GM12873 (cell line): ENCODE data around the gene CADM1.

Source experiments
- TF ChIP-seq, protein P1 (sequence below): IDR thresholded peaks from 2 replicates; pipeline ENCODE4 v1.5.1; 2012; ENCODE audit warnings: low read depth, mild to moderate bottlenecking, moderate library complexity, low read length, control low read depth; ENCODE audit not compliant: insufficient read depth; ENCODE audit errors: missing control alignments

Gene CADM1

DNA sequence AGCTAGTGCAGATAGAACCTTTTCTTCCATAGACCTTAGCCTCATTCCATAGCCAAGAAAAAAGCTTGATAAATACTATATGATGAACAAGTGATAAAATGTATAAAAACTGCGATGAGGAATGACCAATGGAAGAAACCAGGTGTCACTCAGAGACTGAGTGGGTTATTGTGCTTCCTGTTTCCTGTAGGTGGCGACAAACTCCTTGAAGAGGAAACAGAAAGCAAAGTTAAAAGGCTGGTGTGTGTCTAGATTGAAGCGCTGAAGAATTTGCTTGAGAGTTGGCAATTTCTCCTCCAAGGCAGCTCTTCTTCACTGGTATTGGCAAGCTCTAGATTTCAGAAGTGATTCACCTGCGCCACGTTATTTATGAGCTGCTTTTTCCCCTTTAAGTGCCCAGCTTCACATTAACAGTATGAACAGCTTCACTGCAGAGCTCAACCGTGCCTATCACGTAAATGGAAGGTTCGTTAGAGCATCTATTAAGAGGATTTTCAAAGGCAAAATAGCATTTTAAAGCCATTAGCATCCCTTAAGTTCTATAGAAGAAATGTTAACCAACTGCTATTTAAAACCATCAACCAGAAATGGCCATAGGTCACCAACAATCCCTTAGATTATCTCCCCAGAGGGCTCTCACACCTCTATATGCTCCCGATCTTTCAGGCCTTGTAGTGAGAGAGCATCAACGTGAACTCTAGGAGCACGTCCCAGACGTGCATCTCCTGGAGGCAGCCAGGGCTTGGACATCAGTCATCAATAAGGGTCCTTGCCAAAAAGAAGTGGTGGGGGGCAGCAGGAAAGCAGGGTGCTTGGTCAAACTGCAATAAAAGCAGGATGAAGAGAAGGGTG, 179.4 kb downstream of the CADM1 start:
- TF ChIP-seq, protein P1, sequence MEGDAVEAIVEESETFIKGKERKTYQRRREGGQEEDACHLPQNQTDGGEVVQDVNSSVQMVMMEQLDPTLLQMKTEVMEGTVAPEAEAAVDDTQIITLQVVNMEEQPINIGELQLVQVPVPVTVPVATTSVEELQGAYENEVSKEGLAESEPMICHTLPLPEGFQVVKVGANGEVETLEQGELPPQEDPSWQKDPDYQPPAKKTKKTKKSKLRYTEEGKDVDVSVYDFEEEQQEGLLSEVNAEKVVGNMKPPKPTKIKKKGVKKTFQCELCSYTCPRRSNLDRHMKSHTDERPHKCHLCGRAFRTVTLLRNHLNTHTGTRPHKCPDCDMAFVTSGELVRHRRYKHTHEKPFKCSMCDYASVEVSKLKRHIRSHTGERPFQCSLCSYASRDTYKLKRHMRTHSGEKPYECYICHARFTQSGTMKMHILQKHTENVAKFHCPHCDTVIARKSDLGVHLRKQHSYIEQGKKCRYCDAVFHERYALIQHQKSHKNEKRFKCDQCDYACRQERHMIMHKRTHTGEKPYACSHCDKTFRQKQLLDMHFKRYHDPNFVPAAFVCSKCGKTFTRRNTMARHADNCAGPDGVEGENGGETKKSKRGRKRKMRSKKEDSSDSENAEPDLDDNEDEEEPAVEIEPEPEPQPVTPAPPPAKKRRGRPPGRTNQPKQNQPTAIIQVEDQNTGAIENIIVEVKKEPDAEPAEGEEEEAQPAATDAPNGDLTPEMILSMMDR: peak; percentile 83

DNA sequence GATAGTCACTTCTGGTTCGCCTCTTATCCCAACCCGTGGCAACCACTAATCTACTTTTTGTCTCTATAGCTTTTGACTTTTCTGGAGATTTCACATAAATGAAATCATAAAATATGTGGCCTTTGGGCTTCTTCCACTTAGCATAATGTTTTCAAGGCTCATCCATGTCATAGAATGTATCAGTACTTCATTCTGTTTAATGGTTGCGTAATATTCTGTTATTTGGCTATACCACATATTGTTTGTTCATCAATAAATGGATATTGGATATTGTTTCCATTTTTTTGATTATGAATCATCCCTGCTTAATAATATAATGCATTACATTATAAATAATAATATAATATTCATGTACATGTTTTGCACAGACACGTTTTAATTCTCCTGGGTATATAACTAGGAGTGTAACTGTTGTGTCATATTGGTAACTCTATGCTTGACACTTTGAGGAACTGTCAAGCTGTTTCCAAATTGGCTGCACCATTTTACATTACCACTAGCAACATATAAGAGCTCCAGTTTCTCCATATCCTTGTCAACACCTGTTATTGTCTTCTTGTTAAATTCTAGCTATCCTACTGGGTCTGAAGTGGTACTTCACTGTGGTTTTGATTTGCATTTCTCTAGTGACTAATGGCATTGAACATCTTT, 181.5 kb downstream of the CADM1 start:
- TF ChIP-seq, protein P1: no peak

DNA sequence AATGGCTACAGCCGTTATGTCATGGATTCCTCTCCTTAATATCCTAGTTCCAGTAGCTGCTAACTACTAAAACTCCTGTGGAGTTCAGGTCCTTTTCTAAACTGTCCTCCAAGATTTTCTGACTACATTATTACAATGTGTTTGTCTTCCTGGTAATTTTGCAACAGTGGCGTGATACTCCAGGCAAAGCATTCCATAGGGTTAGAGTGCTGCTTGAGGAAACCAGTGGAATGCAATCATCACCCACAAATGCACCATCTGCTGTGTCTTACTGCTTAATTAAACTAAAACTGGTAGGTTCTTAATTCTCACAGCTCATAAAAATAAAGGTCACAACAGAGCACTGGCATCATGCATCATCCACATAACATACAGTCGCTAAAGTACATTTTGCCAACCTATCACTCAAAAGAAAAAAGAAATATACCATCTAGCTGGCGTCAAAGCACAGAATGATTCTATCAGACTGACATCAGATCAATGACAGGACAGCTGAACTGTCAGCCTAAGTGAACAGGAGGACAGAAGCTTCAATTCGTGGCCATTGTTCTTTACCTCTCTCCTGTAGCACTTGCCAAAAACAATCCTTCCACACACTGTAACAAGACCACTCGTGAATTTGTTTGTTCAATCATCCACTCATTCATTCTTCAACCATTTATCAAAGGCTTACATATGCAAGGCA, 182.5 kb downstream of the CADM1 start:
- TF ChIP-seq, protein P1: no peak

DNA sequence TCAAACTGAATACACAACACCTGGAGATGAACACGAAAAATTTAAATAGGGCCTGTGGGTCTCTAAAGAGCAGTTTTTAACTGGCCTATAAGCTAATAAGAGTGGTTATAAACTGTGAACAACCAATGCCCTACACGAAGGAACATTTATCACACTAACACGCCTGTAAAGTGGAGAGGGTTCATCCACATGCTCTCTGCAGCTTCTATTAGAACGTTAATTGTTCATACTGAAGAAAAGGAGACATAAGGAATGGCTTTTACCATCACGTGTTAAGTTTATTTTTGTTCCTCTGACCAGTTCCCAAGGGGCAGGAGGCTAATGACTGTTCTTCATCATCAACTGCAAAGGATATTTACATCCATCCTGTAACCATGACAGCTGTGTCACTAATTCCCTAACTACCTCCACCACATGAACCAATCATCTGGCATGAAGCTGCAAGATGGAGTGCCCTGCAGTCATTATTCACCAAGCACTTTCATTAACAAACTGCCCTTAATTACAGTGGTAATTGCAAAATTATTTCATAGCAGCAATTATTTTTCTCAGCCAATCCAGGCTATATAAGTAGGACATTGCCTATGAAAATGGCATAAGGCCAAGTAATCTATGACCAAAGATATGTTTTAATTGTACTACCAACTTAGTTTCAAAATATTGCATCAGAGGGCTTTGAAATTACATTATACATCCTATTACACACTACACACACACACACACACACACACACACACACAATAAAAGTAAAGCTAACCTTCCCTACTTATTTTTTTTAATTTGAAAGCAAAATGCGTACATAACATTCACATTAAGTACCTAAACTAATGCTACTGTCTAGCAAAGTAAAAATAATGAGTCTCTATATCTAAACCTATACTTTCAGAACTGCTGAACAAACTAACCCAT, 186.7 kb downstream of the CADM1 start:
- TF ChIP-seq, protein P1: no peak

DNA sequence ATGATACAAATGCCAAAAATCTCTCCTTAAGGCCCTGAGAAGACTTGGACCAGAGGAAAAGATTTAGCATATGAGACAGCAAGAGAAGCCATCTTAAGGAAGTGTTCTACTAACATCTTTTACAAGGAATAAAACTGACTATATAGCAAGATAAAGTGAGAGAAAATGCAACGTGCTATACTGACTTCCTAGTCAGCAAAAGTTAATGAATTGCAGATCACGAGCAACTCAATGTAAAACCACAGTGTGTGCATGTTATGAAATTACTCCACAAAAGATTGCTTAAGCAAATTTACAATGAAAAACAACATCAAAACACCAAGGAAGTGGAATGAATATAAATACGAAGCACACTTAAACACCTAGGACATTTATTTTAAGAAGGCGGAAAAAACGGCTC, 187.5 kb downstream of the CADM1 start:
- TF ChIP-seq, protein P1: no peak

DNA sequence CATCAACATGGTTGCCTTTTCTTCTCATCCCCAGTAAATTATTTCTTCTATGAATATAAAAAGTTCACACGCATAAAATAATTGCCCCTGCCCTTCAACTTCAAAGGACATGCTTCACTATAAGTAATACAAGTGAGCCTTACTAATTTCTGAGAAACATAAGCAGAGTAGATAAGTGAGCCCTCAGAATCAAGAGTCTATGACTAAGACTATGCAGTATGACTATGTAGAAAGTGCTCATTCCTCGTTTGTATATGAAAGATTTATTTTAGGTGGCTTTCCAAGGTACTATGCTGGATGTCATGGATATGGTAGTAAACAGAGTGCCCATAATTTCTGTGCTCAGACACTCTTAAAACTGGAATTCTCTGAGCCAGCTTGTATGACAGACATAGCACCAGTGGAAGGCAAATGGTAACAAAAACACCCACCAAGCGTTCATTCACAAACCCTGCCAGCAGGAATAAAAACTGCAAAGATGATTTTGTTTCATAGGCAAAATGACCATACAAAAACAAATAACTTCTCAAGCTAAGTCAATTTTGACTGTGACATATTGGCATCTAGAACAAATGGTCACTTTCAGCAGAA, 189.8 kb downstream of the CADM1 start:
- TF ChIP-seq, protein P1: no peak
